ENCODE measurements around the gene SPATC1L.

- no peak for TF ChIP-seq EP300 (conservative IDR thresholded peaks at IDR 0.05; ENCODE audit: poor library complexity, severe bottlenecking)
- TF ChIP-seq CTCF (IDR thresholded peaks at IDR 0.05; ENCODE audit: poor library complexity, severe bottlenecking): no peak
- no peak for TF ChIP-seq SMC3 (conservative IDR thresholded peaks at IDR 0.05; ENCODE audit: poor library complexity)
- no peak for TF ChIP-seq POLR2AphosphoS5 (IDR thresholded peaks at IDR 0.05)
- no peak for TF ChIP-seq EZH2 (IDR thresholded peaks at IDR 0.05; ENCODE audit: borderline replicate concordance, insufficient read depth, low read length, poor library complexity, severe bottlenecking)
These were observed 29.5 kb upstream of the SPATC1L start for GRCh38 chr21:46213620-46214286.
